ENCODE results near the gene OR8B2.

DNA sequence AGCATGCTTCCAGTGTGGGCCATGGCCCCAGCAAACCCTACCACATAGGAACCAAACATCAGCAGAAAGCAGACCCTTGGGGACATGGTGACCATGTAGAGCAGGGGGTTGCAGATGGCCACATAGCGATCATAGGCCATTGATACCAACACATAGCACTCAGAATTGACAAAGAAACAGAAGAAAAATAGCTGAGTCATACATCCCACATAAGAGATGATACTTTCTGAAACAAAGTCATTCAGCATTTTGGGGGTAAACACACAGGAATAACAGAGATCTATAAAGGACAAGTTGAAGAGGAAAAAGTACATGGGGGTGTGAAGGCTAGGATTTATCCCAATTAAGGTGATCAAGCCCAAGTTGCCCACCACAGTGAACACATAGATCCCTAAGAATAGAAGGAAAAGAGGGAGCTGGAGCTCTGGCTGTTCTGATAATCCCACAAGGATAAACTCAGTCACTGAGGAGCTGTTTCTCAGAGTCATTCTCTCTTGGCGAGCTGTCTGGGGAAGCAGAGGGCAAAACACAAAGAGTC, 40.2 kb upstream of the OR8B2 start, which contains the start of gene OR8B4:
- TF ChIP-seq EZH2phosphoT487 (IDR thresholded peaks at IDR 0.05; ENCODE audit: low read depth), result no peak
- no peak for TF ChIP-seq CTCF (IDR thresholded peaks at IDR 0.05; ENCODE audit: low read depth, low read length)

Measured in OCI-LY3 (cell line).